22Rv1 (cell line): Measurements from ENCODE around the gene FGGY.

Experiments
- CTCF ChIP-seq: fragments of 450-650 bp; IDR thresholded peaks from 2 replicates; pipeline ENCODE4 v1.5.1; 2017; ENCODE audit warnings: mild to moderate bottlenecking
- ZFX ChIP-seq: fragments of 450-650 bp; IDR thresholded peaks from 2 replicates; pipeline ENCODE4 v1.6.1; 2017; ENCODE audit warnings: antibody characterized with exemption, borderline replicate concordance

GRCh38 chr1:59554752-59555151 is 257.9 kb downstream of the FGGY start:
- TF ChIP-seq CTCF = no peak
- no peak for TF ChIP-seq ZFX
